ENCODE data around the gene HNRNPM. TPM values are rescaled to one million over a fixed set of nuclear protein-coding genes. Genes with fewer than 3 reads are reported as not detected.
"Not testable (repeated sequence)": the region's sequence is repeated elsewhere in the genome, so short reads cannot be mapped to it uniquely, and the experiment has no call there.

The HNRNPM gene
- total and polyA plus RNA-seq, 11 donors = 43.4 to 183 (median 95.3) TPM

DNA sequence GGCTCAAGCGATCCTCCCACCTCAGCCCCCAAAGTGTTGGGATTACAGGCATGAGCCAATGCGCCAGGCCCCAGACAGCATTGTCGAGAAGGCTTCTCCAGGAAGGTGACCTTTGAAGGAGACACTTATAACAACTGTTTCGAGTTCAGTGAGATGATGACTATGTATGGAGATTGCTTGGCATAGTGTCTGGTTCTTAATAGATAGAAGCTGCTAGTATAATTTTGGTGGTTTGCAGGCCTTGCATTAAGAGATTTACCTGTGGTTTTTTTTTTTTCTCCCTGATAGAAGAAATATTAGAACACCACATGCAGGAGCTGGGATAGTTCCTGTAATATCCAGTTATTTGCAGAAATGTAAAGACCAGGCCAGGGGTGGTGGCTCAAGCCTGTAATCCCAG lies 28.0 kb upstream of the HNRNPM start:
- TF ChIP-seq POLR2A (IDR thresholded peaks at IDR 0.05) = no peak
- TF ChIP-seq, protein P1, sequence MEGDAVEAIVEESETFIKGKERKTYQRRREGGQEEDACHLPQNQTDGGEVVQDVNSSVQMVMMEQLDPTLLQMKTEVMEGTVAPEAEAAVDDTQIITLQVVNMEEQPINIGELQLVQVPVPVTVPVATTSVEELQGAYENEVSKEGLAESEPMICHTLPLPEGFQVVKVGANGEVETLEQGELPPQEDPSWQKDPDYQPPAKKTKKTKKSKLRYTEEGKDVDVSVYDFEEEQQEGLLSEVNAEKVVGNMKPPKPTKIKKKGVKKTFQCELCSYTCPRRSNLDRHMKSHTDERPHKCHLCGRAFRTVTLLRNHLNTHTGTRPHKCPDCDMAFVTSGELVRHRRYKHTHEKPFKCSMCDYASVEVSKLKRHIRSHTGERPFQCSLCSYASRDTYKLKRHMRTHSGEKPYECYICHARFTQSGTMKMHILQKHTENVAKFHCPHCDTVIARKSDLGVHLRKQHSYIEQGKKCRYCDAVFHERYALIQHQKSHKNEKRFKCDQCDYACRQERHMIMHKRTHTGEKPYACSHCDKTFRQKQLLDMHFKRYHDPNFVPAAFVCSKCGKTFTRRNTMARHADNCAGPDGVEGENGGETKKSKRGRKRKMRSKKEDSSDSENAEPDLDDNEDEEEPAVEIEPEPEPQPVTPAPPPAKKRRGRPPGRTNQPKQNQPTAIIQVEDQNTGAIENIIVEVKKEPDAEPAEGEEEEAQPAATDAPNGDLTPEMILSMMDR (IDR thresholded peaks at IDR 0.05) = no peak
- peaks cover 0 to 18% (median 3%) of the 10 kb centered on the region in 9 donors for H3K36me3 ChIP-seq
- DNase-seq (no peak), ATAC-seq (no peak)
- intact Hi-C loops (cut with DNase I) = loop anchor here in 1 of 10 donors (10.0 kb wide), 1 partner anchor 88 kb away; the partner anchor contains the start of gene PRAM1
- peaks cover 0 to 65% (median 44%) of the 10 kb centered on the region in 12 donors for H3K4me1 ChIP-seq
- H3K9me3 ChIP-seq = no peaks in the 10 kb centered on the region
- no peaks in the 10 kb centered on the region for H3K27me3 ChIP-seq
- whole genome bisulfite sequencing, 4 donors = 59 to 72% (median 69%) methylated on average over 4 of the region's 4 CpGs
- peak overlapping the region in 10 of 12 donors; percentile 30 to 86 (median 54) for H3K27ac ChIP-seq
- no peak overlapping the region for H3K4me3 ChIP-seq

DNA sequence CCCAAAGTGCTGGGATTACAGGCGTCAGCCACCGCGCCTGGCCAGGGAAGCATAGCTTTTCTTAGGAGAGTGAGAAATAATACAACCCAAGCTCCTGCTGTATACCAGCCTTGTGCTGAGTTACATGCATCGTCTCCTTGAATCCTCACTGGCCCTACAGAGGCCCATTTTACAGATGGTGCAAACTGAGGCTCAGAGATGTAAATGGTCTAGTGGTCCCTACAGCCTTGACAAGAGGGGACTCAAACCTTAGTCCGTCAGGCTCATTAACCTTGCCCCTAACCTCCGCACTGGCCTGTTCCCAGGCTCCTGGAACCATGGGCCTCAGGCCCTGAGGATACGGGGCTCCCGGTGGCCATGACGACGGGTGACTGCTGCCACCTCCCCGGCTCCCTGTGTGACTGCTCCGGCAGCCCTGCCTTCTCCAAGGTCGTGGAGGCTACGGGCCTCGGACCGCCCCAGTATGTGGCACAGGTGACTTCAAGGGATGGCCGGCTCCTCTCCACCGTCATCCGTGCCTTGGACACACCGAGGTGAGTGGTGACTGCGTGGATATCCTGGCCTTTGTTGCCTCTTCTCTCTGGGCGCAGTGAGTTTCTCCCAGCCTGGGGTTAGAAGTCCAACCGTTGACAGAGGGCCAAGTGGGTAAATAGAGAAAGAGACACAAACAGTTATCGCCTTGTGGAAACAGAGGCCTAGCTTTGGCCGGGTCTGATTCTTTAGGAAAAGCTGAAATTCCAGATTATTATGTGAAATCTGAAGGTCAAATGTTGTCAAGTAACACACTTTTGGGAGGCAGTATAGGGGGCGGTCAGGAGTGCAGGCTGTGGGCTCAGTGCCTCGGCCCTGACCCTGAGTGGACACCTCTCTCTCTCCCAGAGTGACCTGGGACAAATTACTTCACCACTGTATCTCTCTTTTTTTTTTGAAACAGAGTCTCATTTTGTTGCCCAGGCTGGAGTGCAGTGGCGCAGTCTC lies 23.0 kb upstream of the HNRNPM start:
- WGBS, 4 donors = 91 to 95% (median 93%) methylated on average over 21 to 28 of the region's 28 CpGs
- H3K27me3 ChIP-seq = no peaks in the 10 kb centered on the region
- ATAC-seq (no peak), DNase-seq (no peak)
- TF ChIP-seq, protein P1 (IDR thresholded peaks at IDR 0.05) = no peak
- TF ChIP-seq POLR2A (IDR thresholded peaks at IDR 0.05) = no peak
- intact Hi-C loops (cut with DNase I) = no loop called here
- H3K36me3 ChIP-seq = peaks cover 0 to 36% (median 20%) of the 10 kb centered on the region in 9 donors
- H3K27ac ChIP-seq = no peak overlapping the region
- no peak overlapping the region for H3K4me3 ChIP-seq
- no peaks in the 10 kb centered on the region for H3K9me3 ChIP-seq
- peaks cover 6 to 48% (median 38%) of the 10 kb centered on the region in 12 donors for H3K4me1 ChIP-seq

GRCh38 chr19:8423817-8424223 lies 21.0 kb upstream of the HNRNPM start:
- H3K4me1 ChIP-seq = peaks cover 6 to 28% (median 19%) of the 10 kb centered on the region in 12 donors
- DNase-seq (peak; percentile 93 to 97 (median 94)), ATAC-seq (peak; percentile 95 to 98 (median 96))
- TF ChIP-seq, protein P1 (IDR thresholded peaks at IDR 0.05) = no peak
- no peak for TF ChIP-seq POLR2A (IDR thresholded peaks at IDR 0.05)
- peak overlapping the region in 8 of 12 donors; percentile 3 to 41 (median 19) for H3K4me3 ChIP-seq
- intact Hi-C loops (cut with DNase I) = no loop called here
- 26 to 47% (median 33%) methylated on average over 9 of the region's 9 CpGs for WGBS, 4 donors
- no peaks in the 10 kb centered on the region for H3K27me3 ChIP-seq
- H3K27ac ChIP-seq = peak overlapping the region; percentile 75 to 98 (median 89)
- H3K9me3 ChIP-seq = no peaks in the 10 kb centered on the region
- peaks cover 0 to 51% (median 28%) of the 10 kb centered on the region in 9 donors for H3K36me3 ChIP-seq

- peaks cover 0 to 61% (median 35%) of the 10 kb centered on the region in 9 donors for H3K36me3 ChIP-seq
- ATAC-seq; DNase-seq; H3K27me3 ChIP-seq; intact Hi-C loops (cut with DNase I); H3K9me3 ChIP-seq; H3K4me3 ChIP-seq: not testable (repeated sequence)
- H3K27ac ChIP-seq = peak overlapping the region in 3 of 12 donors; percentile 68 to 92 (median 89)
- H3K4me1 ChIP-seq = peaks cover 6 to 25% (median 18%) of the 10 kb centered on the region in 12 donors
- WGBS, 4 donors = 92 to 96% (median 95%) methylated on average over 6 of the region's 6 CpGs
Measured at GRCh38 chr19:8425331-8425730, 19.4 kb upstream of the HNRNPM start.
